ENCODE results near the gene KCNIP1. TPM values are rescaled to one million over a fixed set of nuclear protein-coding genes. Genes with fewer than 3 reads are reported as not detected.

Gene KCNIP1
- total RNA-seq, 4 donors from 2014 or later: not detected

DNA sequence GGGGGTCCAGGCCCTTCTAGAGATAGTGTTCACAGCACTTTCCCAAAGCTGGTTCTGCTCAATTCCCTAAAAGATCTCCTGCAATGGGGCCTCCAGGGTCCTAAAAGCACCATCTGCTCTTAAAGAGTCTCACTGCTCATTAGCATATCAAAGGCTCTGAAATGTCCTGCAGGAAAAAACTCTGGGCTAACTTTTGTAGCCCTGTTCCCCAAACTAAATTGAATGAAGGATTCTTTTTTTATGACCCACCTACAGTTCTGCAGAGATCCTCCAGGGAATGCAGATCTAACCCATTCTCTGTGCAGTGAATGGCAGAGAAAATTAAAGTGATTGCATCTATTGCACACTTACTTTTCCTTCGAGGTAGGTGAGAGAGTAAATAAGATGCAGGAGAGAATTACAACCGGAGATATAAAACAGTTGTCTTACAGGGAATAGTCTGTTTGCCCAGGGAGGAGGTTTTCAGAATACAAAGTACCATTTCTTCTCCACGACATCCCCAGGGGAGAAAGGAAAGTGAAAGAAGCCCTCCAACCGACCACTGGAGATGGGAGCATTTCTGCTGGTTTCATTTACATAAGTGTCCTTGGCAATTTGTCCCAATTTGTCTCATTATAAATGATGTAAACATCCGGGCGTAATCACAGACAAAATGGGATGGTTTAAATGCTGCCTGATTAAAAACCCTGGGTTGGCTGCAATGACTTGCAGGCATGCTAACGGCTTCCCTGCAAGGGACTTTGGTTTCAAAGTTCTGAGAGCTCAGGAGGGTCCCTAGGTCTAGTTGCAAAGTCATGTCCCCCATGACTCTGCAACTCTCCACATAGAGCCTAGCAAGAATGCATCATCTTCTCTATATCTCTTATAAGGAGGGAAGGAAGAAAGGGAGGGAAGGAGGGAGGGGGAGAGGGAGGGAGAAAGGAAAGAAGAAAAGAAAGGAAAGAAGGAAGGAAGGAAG is 114.0 kb downstream of the KCNIP1 start:
- Histone ChIP-seq H3K27ac (no peak overlapping the region), H3K36me3 (no peaks in the 10 kb centered on the region), H3K4me3 (no peak overlapping the region), H3K27me3 (no peaks in the 10 kb centered on the region), H3K4me1 (no peaks in the 10 kb centered on the region), H3K9me3 (no peaks in the 10 kb centered on the region)
- no peak for DNase-seq
- TF ChIP-seq, protein P1, sequence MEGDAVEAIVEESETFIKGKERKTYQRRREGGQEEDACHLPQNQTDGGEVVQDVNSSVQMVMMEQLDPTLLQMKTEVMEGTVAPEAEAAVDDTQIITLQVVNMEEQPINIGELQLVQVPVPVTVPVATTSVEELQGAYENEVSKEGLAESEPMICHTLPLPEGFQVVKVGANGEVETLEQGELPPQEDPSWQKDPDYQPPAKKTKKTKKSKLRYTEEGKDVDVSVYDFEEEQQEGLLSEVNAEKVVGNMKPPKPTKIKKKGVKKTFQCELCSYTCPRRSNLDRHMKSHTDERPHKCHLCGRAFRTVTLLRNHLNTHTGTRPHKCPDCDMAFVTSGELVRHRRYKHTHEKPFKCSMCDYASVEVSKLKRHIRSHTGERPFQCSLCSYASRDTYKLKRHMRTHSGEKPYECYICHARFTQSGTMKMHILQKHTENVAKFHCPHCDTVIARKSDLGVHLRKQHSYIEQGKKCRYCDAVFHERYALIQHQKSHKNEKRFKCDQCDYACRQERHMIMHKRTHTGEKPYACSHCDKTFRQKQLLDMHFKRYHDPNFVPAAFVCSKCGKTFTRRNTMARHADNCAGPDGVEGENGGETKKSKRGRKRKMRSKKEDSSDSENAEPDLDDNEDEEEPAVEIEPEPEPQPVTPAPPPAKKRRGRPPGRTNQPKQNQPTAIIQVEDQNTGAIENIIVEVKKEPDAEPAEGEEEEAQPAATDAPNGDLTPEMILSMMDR (IDR thresholded peaks at IDR 0.05): no peak
- TF ChIP-seq POLR2A (IDR thresholded peaks at IDR 0.05): no peak

DNA sequence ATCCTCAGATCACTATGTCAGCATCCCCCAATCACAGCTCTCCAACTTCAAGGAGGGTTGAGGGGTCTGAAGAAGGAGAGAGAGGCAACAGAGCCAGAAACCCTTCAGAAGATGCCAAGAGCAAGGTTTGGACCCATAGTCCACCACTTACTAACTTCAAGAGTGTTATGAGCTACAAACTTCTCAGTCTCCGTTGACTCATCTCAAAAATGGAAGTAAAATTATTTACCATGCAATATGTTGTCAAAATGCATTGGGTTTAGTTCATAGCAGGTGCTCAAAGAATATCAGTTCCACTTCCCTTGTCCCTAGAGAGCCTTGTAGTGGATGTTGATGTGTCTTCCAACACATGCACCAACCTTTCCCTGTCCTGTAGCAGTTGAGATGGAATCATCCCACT is 116.0 kb downstream of the KCNIP1 start:
- Histone ChIP-seq H3K27ac (no peak overlapping the region), H3K27me3 (no peaks in the 10 kb centered on the region), H3K9me3 (no peaks in the 10 kb centered on the region), H3K4me3 (no peak overlapping the region), H3K36me3 (no peaks in the 10 kb centered on the region), H3K4me1 (no peaks in the 10 kb centered on the region)
- DNase-seq: no peak
- TF ChIP-seq, protein P1 (IDR thresholded peaks at IDR 0.05): no peak
- no peak for TF ChIP-seq POLR2A (IDR thresholded peaks at IDR 0.05)

DNA sequence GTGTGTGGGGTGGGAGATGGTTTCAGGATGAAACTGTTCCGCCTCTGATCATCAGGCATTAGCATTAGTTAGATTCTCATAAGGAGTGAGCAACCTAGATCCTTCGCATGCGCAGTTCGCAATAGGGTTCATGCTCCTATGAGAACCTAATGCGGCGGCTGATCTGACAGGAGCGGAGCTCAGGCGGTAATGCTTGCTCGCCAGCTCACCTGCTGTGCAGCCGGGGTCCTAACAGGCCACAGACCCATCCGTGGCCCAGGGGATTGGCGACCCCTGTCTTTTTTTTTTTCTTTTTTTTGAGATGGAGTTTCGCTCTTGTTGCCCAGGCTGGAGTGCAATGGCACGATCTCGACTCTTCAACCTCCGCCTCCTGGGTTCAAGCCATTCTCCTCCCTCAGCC is 119.1 kb downstream of the KCNIP1 start:
- Histone ChIP-seq H3K27me3 (no peaks in the 10 kb centered on the region), H3K36me3 (no peaks in the 10 kb centered on the region), H3K4me1 (no peaks in the 10 kb centered on the region), H3K4me3 (no peak overlapping the region), H3K9me3 (no peaks in the 10 kb centered on the region), H3K27ac (no peak overlapping the region)
- TF ChIP-seq POLR2A (IDR thresholded peaks at IDR 0.05): no peak
- TF ChIP-seq, protein P1 (IDR thresholded peaks at IDR 0.05): no peak
- no peak for DNase-seq

DNA sequence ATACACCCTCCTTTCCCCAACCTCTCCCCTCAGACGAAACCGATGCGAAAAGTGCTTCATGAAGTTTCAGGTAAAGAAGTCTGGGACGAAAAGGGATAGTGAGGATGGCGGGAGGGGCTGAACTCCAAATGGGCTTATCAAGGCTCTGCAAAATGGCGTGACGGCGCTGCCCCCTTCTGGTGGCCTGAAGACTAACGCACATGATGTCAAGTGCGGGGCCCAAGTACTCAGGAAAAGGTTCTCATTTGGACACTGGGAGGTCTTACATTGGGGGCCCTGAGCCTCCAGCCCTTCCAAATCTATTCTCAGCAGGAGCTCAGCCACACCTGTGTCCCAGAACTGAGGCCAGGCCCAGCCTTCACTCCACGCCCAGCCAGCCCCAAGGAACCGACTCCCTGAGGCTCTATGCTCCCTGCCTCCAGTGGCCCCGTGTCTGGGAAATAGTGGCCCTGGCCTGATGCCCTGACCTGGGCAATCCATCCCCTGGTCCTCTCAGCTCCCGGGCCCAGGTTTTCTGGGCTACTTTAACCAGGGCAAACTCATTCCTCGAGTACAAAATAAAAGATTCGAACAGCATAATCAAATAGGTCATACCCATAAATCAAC is 119.9 kb downstream of the KCNIP1 start:
- Histone ChIP-seq H3K4me3 (no peak overlapping the region), H3K4me1 (no peaks in the 10 kb centered on the region), H3K9me3 (no peaks in the 10 kb centered on the region), H3K36me3 (no peaks in the 10 kb centered on the region), H3K27ac (no peak overlapping the region), H3K27me3 (no peaks in the 10 kb centered on the region)
- no peak for DNase-seq
- TF ChIP-seq, protein P1 (IDR thresholded peaks at IDR 0.05): peak in 4 of 6 experiments; percentile 21 to 47 (median 38)
- no peak for TF ChIP-seq POLR2A (IDR thresholded peaks at IDR 0.05)

DNA sequence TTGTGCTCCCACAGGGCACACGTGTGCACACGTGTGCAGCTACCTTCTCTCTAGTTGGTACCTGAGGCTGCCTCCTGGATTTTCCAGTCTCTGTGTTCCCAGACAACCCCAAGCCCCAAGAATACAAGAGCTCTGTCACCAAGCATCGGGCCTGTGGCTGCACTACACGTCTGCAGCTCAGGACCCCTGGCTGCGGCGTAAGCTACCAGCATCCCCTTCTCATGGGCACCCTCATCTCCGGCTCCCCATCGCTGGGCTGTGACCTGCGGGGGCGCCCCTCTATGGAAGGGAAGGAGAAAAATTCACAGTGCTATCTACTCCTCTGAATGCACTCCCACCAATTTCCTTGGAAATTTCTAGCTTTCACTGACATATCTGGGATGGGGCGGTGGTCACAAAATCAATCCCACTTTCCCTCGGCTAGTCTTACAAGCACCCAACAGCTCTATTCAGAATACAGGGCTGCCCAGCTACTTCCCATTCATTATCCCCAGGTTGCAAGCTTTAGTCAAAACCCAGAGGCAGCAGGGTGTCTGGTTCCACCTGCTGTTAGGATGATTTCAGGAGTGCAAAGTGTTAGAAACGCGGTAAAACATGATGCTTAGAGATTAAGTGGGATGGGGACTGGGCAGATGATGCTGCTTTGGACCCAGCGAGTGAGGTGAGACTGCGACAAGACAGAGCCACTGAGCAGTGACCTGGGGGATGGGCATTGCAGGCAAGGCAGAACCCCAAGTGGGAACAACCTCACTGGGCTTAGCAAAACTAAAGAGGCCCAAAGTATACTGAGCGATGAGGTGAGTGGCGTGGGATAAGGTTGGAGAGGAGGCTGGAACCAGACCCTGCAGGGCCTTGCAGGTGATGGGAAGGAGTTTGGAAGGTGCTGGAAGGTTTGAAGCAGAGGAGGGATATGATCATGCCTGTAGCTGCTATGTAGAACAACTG is 121.7 kb downstream of the KCNIP1 start:
- Histone ChIP-seq H3K4me3 (no peak overlapping the region), H3K36me3 (no peaks in the 10 kb centered on the region), H3K4me1 (no peaks in the 10 kb centered on the region), H3K9me3 (no peaks in the 10 kb centered on the region), H3K27me3 (no peaks in the 10 kb centered on the region), H3K27ac (no peak overlapping the region)
- TF ChIP-seq, protein P1 (IDR thresholded peaks at IDR 0.05): no peak
- TF ChIP-seq POLR2A (IDR thresholded peaks at IDR 0.05): no peak
- peak in 1 of 3 donors; percentile 10 for DNase-seq
